GM18870 (cell line): ENCODE measurements around the gene HPD.
"Not testable (repeated sequence)": the region's sequence is repeated elsewhere in the genome, so short reads cannot be mapped to it uniquely, and the experiment has no call there.

Source experiments
- ATAC-seq: cut with Tn5 transposase; IDR thresholded peaks from one replicate; pipeline ENCODE4 v1.9.1; 2021; ENCODE audit warnings: moderate library complexity; ENCODE audit not compliant: unreplicated experiment

HPD gene

DNA sequence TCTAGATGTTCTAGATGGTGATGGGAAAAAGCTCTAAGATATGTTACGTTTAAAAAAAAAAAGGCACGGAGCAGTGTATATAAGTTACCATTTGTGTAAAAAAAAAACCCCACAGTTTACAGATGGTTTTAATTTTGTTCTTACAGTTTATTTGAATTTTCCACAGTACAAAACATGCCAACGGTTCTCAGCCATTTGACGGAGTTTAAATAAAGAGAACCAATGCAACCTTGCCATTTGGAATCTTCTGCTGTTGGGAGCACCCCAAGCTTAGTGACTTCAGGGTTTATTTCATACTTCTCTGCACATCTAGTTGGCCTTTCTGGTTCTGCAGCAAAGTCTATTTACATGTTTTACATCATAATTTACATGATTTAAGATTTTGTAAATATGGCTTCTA is 7.7 kb upstream of the HPD start:
- no peak for ATAC-seq

DNA sequence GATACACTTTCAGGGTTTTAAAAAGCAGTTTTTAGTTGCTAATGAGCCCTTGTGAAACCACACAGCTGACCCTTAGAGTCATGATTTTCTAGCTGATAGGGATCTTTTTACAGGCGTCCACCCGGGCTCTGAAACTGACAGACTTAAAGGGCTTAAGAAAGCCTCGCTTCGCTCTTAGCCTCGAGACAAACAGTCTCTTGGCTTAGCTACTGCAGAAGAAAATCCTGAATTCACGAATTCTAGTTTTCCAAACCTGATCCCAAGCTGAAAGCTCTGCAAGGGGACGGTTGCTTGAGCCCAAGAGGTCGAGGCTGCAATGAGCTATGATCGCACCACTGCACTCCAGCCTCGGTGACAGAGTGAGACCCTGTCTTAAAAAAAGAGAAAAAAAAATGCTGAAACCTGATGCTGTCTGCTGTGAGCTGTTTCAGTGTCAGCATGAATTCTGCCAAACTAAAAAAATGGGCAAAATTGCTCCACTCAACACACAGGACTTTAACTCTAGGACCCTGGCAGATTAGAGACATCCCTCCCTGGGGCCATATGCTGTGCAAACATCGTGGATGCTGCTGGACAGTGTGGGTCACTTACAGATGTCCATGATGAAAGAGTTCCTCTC is 3.1 kb upstream of the HPD start:
- ATAC-seq, result no peak

DNA sequence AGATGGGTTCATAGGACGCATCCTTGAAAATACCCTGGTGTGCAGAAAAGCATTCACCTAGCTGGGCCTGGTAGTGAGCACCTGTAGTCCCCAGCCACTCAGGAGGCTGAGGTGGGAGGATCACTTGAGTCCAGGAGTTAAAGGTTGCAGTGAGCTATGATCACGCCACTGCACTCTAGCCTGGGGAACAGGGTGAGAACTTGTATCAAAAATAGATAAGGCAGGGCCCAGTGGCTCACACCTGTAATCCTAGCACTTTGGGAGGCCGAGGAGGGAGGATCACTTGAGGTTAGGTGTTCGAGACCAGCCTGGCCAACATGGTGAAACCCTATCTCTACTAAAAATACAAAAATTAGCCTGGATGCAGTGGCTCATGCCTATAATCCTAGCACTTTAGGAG is 2.0 kb upstream of the HPD start:
- ATAC-seq, result not testable (repeated sequence)

DNA sequence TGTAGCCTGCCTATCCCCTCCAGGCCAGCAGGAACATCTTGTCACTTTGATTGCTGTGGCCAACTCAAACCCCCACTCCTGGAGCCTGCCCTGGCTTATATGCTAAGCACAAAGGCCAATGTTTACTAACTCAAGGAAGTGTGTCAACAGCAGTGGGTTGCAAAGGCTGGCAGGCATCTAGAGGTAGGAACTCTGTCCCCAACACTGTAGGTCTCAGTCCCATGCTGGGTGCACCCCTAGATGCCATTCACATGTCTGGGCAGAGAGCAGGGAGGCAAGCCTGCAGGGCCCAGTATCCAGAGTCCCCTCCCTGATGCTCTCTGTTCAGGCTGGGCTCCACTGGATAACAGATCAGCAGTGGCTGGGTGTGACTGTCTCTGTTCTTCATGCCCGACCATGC is 1.6 kb upstream of the HPD start:
- ATAC-seq, result no peak

GRCh38 chr12:121858318-121858661 is 369 bp downstream of the HPD start:
- ATAC-seq, result no peak

- no peak for ATAC-seq
Observed at GRCh38 chr12:121857322-121858246, 1.1 kb downstream of the HPD start.

DNA sequence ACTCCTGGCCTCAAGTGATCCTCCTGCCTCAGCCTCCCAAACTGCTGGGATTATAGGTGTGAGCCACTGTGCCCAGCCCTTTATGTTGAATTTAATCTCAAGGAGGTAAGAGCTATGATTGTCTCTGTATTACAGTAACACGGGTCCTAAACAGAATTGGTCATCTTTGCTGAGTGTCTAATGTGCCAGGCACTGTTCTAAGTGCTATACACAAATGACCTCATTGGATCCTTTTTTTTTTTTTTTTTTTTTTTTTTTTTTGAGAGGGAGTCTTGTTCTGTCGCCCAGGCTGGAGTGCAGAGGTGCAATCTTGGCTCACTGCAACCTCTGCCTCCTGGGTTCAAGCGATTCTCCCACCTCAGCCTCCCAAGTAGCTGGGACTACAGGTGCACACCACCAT is 6.3 kb downstream of the HPD start:
- ATAC-seq, result not testable (repeated sequence)

DNA sequence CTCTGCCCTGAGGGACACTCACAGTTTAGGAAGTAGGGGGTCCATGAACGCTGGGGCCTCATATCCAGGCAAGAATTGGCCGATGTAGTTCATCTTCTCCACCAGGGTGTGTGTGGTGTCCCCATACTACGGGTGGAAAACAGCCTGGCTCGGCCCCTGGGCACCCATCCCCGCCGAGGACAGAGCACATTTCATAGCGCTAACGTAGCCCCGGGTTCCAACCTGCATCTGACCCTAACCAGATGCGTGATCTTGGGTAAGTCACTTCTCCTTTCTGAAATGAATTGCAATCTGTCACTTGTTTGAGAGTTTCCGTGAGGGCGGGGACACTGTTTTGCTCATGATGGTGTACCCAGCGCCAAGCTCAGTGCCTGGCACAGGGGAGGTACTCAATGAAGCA is 9.0 kb downstream of the HPD start:
- no peak for ATAC-seq

DNA sequence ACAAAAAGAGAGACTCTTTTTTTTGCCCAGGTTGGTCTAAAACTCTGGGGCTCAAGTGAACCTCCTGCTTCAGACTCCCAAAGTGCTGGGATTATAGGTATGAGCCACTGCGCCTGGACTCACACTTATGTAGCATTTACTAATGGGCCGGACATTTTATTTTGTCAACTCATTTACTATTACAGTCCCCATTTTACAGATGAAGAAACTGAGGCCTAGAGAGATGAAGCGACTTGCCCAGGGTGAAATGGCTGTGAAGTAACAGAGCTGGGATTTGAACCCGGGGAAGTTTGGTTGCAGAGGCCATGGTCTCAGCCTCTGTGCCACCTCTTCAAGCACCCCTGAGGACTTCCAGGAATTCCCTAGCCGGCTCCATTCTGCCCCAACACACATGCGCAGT is 9.4 kb downstream of the HPD start:
- ATAC-seq, result no peak

DNA sequence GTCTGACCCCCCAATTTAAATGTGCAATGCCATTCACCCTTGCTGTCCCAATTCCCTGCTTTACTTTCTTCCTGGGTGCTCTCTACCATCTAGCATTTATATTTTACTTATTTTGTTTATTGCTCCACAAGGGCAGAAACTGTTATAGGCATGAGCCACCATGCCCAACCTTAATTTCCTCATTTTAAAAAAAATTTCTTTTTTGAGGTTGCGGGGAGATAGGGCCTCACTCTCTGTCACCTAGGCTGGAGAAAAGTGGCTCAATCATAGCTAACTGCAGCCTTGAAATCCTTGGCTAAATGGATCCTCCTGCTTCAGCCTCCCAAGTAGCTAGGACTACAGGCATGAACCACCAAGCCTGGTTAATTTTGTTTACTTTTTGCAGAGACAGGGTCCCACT is 13.0 kb downstream of the HPD start:
- ATAC-seq, result no peak

DNA sequence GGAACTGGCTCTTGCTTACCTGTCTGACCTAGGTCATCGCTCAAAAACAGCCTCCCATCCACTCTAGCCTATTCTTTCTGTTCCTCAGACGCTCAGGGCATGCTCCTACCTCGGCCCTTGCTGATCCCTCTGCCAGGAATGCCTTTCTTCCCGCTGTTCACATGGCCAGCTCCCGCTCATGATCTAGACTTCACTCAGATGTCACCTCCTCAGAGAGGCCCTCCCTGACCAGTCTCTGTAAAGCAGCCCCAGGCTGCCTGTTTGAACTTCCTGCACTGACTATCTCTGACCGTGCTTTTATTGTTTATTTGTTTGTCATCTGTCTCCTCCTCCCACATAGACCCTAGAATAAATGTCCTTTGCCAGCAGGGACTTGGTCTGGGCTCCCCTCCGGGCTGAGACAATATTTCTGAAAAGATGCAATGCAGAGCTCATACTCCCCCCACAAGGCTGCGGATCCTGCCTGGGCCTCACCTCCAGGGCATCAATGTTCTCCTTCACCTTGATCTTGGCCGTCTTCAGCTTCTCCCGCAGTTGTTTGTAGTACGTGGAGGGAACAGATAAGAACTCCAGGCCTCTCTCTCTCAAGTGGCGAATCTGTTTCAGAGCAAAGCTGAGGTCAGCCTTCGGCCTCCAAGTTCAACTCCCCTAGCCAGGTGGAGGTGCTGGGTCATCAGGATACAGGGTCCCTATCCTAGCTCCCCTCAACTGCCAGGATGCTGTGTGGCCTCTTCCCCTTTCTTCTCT is 15.2 kb downstream of the HPD start:
- no peak for ATAC-seq

GRCh38 chr12:121839993-121840761 is 18.5 kb downstream of the HPD start:
- ATAC-seq, result no peak

GRCh38 chr12:121839106-121839992 is 19.3 kb downstream of the HPD start:
- peak; percentile 90 for ATAC-seq

DNA sequence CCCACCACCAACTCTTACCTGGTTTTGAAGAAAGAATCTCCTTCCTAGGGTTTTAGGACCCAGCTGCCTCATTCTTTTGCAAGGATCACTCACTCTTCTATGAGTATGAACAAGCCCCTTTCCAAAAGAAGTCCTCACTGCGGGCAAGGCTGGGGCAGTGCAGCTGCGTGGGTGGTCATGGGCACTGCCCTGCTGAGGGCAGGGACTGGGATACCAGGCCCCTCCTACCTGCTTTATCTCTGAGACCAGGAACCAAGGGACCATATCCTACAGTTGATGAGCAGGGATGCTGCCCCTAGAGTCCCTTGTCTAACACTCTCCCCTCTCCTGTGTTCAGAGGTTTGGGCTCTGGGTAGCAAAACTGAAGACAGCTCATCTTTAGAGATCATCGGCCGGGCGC is 20.5 kb downstream of the HPD start:
- ATAC-seq, result no peak

GRCh38 chr12:121837680-121838079 is 21.0 kb downstream of the HPD start:
- ATAC-seq, result no peak

GRCh38 chr12:121831571-121832245 is 27.0 kb downstream of the HPD start:
- no peak for ATAC-seq

DNA sequence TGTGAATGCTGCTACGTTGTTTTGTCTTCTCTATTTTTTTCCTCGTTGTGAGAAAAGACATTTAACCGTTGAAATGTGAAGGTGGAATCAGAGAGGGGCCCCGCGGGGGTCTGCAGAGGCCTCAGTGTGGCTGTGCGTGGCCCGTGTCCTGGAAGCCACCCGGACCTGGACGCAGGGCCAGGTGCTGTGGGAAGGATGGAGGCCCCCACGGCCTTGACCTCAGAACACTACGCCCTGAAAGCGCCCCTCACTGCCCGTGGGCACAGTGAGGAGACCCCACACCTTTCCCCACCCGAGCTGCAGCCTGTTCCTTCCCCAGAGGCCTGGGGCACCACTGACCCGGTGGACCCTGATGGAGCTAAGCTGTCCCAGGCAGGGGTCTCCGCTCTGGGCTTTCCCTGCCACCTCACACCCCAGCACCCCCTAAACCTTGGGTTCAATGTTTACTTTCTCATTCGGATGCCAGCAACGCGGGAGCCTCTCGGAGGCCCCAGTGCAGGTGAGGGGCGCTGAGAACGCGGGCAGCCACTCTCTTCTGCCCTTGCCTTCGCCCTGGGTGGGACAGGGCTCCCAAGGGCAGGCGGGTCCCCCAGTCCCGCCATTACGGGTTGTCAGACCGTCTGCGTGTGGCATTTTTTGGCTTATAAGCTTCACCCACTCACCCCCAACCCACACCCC is 27.9 kb downstream of the HPD start:
- no peak for ATAC-seq

- ATAC-seq, result no peak
Observed at GRCh38 chr12:121830134-121830533, 28.5 kb downstream of the HPD start.
